Panc1 (cell line): ENCODE data around the gene ZFP90.

Source experiments
- POLR2AphosphoS5 ChIP-seq: IDR thresholded peaks from 2 replicates; pipeline ENCODE4 v1.6.1; 2012; ENCODE audit warnings: mild to moderate bottlenecking, low read depth, low read length, moderate library complexity
- TCF7L2 ChIP-seq: IDR thresholded peaks from 2 replicates; pipeline ENCODE4 v1.6.1; 2011; ENCODE audit warnings: mild to moderate bottlenecking, low read depth, low read length, inconsistent platforms
- TF ChIP-seq, protein P1 (sequence below), 2 experiments: IDR thresholded peaks; 2 replicates each; pipeline ENCODE4 v1.6.1; 2011 to 2012; ENCODE audit warnings: low read depth in 2 of 2, control low read depth in 1 of 2, low read length in 1 of 2, mild to moderate bottlenecking in 1 of 2, moderate library complexity in 1 of 2; ENCODE audit not compliant: insufficient read depth in 1 of 2
- TF ChIP-seq, protein P2 (sequence below): fragments of 450-650 bp; IDR thresholded peaks from 2 replicates; pipeline ENCODE4 v1.5.1; 2017; ENCODE audit warnings: mild to moderate bottlenecking

DNA sequence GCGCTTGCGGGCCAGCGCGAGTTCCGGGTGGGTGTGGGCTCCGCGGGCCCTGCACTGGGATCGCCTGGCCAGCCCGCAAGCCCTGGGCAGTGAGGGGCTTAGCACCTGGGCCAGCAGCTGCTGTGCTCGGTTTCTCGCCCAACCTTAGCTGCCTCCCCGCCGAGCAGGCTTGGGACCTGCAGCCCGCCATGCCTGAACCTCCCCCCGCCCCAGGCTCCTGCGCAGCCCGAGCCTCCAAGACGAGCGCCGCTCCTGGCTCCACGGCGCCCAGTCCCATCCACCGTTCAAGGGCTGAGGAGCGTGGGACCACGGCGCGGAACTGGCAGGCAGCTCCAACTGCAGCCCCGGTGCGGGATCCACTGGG is 12.3 kb upstream of the ZFP90 start:
- TF ChIP-seq, protein P1, sequence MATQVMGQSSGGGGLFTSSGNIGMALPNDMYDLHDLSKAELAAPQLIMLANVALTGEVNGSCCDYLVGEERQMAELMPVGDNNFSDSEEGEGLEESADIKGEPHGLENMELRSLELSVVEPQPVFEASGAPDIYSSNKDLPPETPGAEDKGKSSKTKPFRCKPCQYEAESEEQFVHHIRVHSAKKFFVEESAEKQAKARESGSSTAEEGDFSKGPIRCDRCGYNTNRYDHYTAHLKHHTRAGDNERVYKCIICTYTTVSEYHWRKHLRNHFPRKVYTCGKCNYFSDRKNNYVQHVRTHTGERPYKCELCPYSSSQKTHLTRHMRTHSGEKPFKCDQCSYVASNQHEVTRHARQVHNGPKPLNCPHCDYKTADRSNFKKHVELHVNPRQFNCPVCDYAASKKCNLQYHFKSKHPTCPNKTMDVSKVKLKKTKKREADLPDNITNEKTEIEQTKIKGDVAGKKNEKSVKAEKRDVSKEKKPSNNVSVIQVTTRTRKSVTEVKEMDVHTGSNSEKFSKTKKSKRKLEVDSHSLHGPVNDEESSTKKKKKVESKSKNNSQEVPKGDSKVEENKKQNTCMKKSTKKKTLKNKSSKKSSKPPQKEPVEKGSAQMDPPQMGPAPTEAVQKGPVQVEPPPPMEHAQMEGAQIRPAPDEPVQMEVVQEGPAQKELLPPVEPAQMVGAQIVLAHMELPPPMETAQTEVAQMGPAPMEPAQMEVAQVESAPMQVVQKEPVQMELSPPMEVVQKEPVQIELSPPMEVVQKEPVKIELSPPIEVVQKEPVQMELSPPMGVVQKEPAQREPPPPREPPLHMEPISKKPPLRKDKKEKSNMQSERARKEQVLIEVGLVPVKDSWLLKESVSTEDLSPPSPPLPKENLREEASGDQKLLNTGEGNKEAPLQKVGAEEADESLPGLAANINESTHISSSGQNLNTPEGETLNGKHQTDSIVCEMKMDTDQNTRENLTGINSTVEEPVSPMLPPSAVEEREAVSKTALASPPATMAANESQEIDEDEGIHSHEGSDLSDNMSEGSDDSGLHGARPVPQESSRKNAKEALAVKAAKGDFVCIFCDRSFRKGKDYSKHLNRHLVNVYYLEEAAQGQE (IDR thresholded peaks at IDR 0.05; ENCODE audit: insufficient read depth in 1 of 2, low read depth in 2 of 2, low read length in 1 of 2), result no peak
- TF ChIP-seq, protein P2, sequence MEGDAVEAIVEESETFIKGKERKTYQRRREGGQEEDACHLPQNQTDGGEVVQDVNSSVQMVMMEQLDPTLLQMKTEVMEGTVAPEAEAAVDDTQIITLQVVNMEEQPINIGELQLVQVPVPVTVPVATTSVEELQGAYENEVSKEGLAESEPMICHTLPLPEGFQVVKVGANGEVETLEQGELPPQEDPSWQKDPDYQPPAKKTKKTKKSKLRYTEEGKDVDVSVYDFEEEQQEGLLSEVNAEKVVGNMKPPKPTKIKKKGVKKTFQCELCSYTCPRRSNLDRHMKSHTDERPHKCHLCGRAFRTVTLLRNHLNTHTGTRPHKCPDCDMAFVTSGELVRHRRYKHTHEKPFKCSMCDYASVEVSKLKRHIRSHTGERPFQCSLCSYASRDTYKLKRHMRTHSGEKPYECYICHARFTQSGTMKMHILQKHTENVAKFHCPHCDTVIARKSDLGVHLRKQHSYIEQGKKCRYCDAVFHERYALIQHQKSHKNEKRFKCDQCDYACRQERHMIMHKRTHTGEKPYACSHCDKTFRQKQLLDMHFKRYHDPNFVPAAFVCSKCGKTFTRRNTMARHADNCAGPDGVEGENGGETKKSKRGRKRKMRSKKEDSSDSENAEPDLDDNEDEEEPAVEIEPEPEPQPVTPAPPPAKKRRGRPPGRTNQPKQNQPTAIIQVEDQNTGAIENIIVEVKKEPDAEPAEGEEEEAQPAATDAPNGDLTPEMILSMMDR, result no peak
- TF ChIP-seq POLR2AphosphoS5 (no peak), TCF7L2 (no peak)
